Kidney glomerular epithelial cell (primary cell): Measurements from ENCODE around the gene CALML5.

Experiments
- DNase-seq: peaks from one replicate; lab custom pipeline; 2025; lab: John Stamatoyannopoulos, UW

Gene CALML5

GRCh38 chr10:5515948-5516761 lies 16.8 kb upstream of the CALML5 start:
- DNase-seq, result no peak

- no peak for DNase-seq
These were observed 15.0 kb upstream of the CALML5 start for GRCh38 chr10:5514226-5514850.

GRCh38 chr10:5512881-5513612 lies 13.7 kb upstream of the CALML5 start:
- DNase-seq, result no peak

DNA sequence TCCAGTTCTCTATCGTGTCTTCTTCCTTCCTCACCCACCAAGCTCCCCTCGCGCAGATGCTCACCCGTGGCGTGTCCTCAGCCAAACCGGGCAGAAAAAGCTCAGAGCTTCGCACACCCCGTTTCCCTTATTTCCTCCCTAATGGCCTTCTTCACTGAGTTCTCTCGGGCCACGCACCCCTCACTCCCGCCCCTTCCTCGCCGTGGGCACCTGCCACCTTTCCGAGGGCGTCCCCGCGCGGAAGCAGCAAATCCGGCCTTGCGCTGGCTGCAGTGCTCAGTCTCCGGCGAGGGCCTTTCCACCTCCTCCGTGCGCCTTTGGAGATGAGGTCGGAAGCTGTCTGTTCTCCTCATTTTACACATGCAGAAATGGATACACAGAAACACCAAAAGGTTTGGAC lies 13.0 kb upstream of the CALML5 start:
- no peak for DNase-seq

DNA sequence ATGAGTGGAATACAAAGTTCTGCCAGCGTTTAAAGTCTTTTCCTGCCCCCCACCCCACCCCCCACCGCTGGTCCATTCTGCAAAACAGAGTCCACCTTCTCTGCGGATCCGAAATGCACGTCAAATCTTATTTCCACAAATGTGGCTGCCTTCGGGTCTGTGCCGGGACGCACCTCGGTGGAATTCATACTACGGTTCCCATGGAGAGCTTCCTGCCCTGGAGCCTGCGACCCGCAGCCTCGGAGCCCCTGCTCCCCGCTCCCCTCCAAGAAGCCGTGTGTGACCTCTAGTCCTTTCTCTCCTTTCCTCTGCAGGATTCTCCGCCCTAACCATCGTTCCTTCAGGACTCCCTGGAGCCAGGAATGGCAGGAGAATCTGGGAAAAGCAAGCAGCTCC lies 12.5 kb upstream of the CALML5 start:
- DNase-seq, result no peak

GRCh38 chr10:5511231-5511884 lies 12.0 kb upstream of the CALML5 start:
- no peak for DNase-seq

DNA sequence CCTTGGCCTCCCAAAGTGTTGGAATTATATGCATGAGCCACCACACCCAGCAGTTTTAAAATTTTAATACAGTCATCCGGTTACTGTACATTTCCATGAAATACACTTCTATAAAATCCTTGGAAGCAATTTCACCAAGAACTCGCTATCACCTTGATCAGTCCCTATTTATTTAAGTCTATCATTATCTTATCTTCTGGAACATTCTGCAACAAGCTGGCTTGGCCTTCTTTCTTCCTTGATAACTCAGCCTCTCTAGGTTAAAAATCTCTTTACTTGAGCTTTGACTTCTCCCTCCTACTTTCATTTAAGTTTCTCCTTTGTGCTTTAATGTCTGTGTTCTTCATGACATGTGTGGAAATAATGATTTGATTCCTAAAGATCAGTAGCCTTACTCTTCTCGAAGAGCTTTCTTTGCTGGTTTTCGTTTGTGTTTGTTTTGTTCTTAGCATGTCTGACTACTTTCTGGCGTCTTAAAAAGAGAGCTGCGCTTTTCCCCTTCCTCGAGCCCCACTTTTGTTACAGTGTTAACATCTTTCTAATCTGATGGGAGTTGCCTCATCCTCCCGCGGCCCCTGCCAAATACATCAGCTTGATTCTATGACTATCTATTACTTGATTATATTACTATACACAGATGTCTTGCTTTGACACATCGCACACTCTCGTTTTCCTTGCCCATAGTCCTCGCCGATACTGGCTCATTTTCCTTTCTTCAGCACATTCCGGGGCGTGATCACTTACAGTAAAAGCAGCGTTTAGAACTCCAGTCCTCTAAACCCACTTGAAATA lies 11.1 kb upstream of the CALML5 start:
- no peak for DNase-seq

DNA sequence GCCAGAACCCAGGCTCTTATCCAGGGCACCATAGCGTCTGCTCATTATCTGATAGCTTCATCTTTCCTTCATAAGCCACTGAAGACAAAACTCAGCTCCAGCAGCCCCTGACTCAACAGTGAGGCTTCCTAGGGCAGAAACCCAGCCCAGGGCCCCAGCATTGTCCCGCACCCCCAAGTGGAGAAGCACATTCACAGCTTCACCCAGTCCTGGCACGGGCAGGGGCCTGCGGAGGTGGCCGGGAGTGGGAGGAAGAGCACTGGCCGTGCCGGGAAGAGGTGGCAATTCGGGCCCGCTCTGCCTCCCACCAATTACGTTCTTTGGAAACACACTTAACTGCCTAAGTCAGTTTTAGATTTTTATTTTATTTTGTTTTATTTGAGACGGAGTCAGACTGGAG lies 10.3 kb upstream of the CALML5 start:
- DNase-seq, result no peak

- DNase-seq, result no peak
These were observed 9.9 kb upstream of the CALML5 start for GRCh38 chr10:5509236-5509635.

DNA sequence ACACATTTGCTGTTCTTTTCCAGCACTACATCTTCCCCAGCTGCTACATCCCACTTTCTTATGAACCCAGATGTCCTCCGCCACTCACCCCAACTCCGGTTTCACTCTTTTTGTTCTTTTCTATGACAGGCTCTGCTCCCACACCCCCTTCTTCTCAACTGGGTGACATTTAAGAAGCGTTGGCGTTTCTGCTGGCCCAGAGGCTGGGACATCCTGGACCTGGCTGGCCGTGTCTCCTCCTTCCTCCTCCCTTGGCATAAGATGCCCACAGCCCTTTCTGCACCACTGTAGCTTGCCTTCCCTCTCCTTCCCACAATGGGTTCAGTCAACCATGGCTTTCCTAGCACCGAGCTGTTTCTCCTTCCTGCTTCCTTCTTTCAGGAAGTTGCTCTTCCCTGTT lies 9.4 kb upstream of the CALML5 start:
- DNase-seq, result no peak

GRCh38 chr10:5508161-5508604 lies 8.8 kb upstream of the CALML5 start:
- DNase-seq, result peak; percentile 14

- no peak for DNase-seq
These were observed 8.3 kb upstream of the CALML5 start for GRCh38 chr10:5507649-5508131.

- no peak for DNase-seq
These were observed 7.6 kb upstream of the CALML5 start for GRCh38 chr10:5506751-5507648.

GRCh38 chr10:5506246-5506645 lies 6.9 kb upstream of the CALML5 start:
- no peak for DNase-seq

- no peak for DNase-seq
These were observed 5.0 kb upstream of the CALML5 start for GRCh38 chr10:5504146-5505072.

- DNase-seq, result no peak
These were observed 4.1 kb upstream of the CALML5 start for GRCh38 chr10:5503477-5503835.

GRCh38 chr10:5502571-5503476 lies 3.5 kb upstream of the CALML5 start:
- DNase-seq, result no peak

DNA sequence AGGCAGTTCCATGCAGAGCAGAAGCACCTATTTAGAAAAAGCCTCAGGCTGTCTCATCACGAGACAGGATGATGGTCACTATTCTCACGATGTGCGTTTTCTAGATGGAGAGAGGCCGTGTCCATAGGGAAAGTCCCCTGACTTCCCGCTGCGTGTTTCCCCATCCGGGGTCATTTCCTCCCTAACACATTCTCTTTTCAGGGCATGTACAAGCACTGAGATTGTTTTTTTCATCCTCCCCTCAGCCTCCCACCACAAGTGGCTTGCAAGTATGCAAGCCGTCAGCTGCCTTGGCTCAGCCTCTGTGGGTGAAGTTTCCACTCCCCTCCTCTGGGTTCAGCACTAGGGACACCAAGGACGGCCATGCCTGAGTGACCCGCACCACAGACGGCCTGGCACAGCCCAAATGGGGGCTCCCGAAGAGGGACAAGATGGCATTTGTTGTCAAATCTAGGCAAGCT lies 2.7 kb upstream of the CALML5 start:
- DNase-seq, result no peak
